ENCODE measurements around the gene ARHGAP22. TPM values are rescaled to one million over a fixed set of nuclear protein-coding genes. Genes with fewer than 3 reads are reported as not detected.

ARHGAP22 gene
- total and polyA plus RNA-seq, 2 donors (not counting 1 experiment from before 2014, with no cell fraction given): 10.4 to 75.5 TPM

- no peaks in the 10 kb centered on the region for H3K9me3 ChIP-seq (ENCODE audit: control insufficient read depth, insufficient read depth, low read depth, low read length)
- H3K79me2 ChIP-seq (ENCODE audit: control insufficient read depth, insufficient read depth, low read length): peaks cover 6% of the 10 kb centered on the region
- H3K27me3 ChIP-seq (ENCODE audit: control insufficient read depth, insufficient read depth, low read length): no peaks in the 10 kb centered on the region
- H4K20me1 ChIP-seq (ENCODE audit: control insufficient read depth, extremely low read depth, insufficient read depth, low read length): no peaks in the 10 kb centered on the region
- no peak overlapping the region for H3K4me2 ChIP-seq (ENCODE audit: extremely low read depth, insufficient read depth, low read length)
- no peak overlapping the region for H3K27ac ChIP-seq (ENCODE audit: insufficient read depth, low read length)
- H3K36me3 ChIP-seq (ENCODE audit: control insufficient read depth, insufficient read depth, low read length): peaks cover 8% of the 10 kb centered on the region
- H3K9ac ChIP-seq (ENCODE audit: insufficient read depth, low read length): no peak overlapping the region
- H2AFZ ChIP-seq (ENCODE audit: low read length): no peak overlapping the region
- H3K4me1 ChIP-seq (ENCODE audit: control insufficient read depth, extremely low read depth, insufficient read depth, low read length): peaks cover 6% of the 10 kb centered on the region
- no peak overlapping the region for H3K4me3 ChIP-seq (replicated peaks in 1 of 4; ENCODE audit: control extremely low read depth in 1 of 4, insufficient read depth in 1 of 4, low read depth in 3 of 4, low read length in 4 of 4)
- DNase-seq (ENCODE audit: low read depth in 2 of 2): no peak
- no peak for TF ChIP-seq CTCF (conservative IDR thresholded peaks at IDR 0.05 in 1 of 2, IDR thresholded peaks at IDR 0.05 in 1 of 2; ENCODE audit: low read depth in 1 of 2, low read length in 2 of 2)
- no peak for TF ChIP-seq EZH2 (IDR thresholded peaks at IDR 0.05; ENCODE audit: low read length, missing control alignments)
Measured at GRCh38 chr10:48456808-48457761, 147.8 kb downstream of the ARHGAP22 start.

- Histone ChIP-seq H3K4me1 (ENCODE audit: control insufficient read depth, extremely low read depth, insufficient read depth, low read length) (peaks cover 6% of the 10 kb centered on the region), H3K79me2 (ENCODE audit: control insufficient read depth, insufficient read depth, low read length) (peaks cover 6% of the 10 kb centered on the region), H3K36me3 (ENCODE audit: control insufficient read depth, insufficient read depth, low read length) (peaks cover 10% of the 10 kb centered on the region), H3K4me3 (replicated peaks in 1 of 4; ENCODE audit: control extremely low read depth in 1 of 4, insufficient read depth in 1 of 4, low read depth in 3 of 4, low read length in 4 of 4) (no peak overlapping the region), H3K9me3 (ENCODE audit: control insufficient read depth, insufficient read depth, low read depth, low read length) (no peaks in the 10 kb centered on the region), H4K20me1 (ENCODE audit: control insufficient read depth, extremely low read depth, insufficient read depth, low read length) (no peaks in the 10 kb centered on the region), H3K27me3 (ENCODE audit: control insufficient read depth, insufficient read depth, low read length) (no peaks in the 10 kb centered on the region), H3K9ac (ENCODE audit: insufficient read depth, low read length) (no peak overlapping the region), H2AFZ (ENCODE audit: low read length) (no peak overlapping the region), H3K27ac (ENCODE audit: insufficient read depth, low read length) (no peak overlapping the region), H3K4me2 (ENCODE audit: extremely low read depth, insufficient read depth, low read length) (peak overlapping the region; percentile 25)
- TF ChIP-seq EZH2 (IDR thresholded peaks at IDR 0.05; ENCODE audit: low read length, missing control alignments) (no peak), CTCF (conservative IDR thresholded peaks at IDR 0.05 in 1 of 2, IDR thresholded peaks at IDR 0.05 in 1 of 2; ENCODE audit: low read depth in 1 of 2, low read length in 2 of 2) (no peak)
- DNase-seq (ENCODE audit: low read depth in 2 of 2): peak in 1 of 2 donors; percentile 46
Measured at GRCh38 chr10:48456361-48456804, 148.5 kb downstream of the ARHGAP22 start.

- H3K27ac ChIP-seq (ENCODE audit: insufficient read depth, low read length): no peak overlapping the region
- H3K36me3 ChIP-seq (ENCODE audit: control insufficient read depth, insufficient read depth, low read length): peaks cover 15% of the 10 kb centered on the region
- TF ChIP-seq CTCF (conservative IDR thresholded peaks at IDR 0.05 in 1 of 2, IDR thresholded peaks at IDR 0.05 in 1 of 2; ENCODE audit: low read depth in 1 of 2, low read length in 2 of 2) (no peak), EZH2 (IDR thresholded peaks at IDR 0.05; ENCODE audit: low read length, missing control alignments) (no peak)
- H3K4me3 ChIP-seq (replicated peaks in 1 of 4; ENCODE audit: control extremely low read depth in 1 of 4, insufficient read depth in 1 of 4, low read depth in 3 of 4, low read length in 4 of 4): no peak overlapping the region
- no peak overlapping the region for H3K4me2 ChIP-seq (ENCODE audit: extremely low read depth, insufficient read depth, low read length)
- H3K79me2 ChIP-seq (ENCODE audit: control insufficient read depth, insufficient read depth, low read length): peaks cover 6% of the 10 kb centered on the region
- no peaks in the 10 kb centered on the region for H3K27me3 ChIP-seq (ENCODE audit: control insufficient read depth, insufficient read depth, low read length)
- H3K9ac ChIP-seq (ENCODE audit: insufficient read depth, low read length): no peak overlapping the region
- DNase-seq (ENCODE audit: low read depth in 2 of 2): no peak
- peaks cover 6% of the 10 kb centered on the region for H3K4me1 ChIP-seq (ENCODE audit: control insufficient read depth, extremely low read depth, insufficient read depth, low read length)
- no peaks in the 10 kb centered on the region for H4K20me1 ChIP-seq (ENCODE audit: control insufficient read depth, extremely low read depth, insufficient read depth, low read length)
- no peak overlapping the region for H2AFZ ChIP-seq (ENCODE audit: low read length)
- H3K9me3 ChIP-seq (ENCODE audit: control insufficient read depth, insufficient read depth, low read depth, low read length): no peaks in the 10 kb centered on the region
Measured at GRCh38 chr10:48455392-48456151, 149.3 kb downstream of the ARHGAP22 start.
